HEK293T (cell line): ENCODE results near the gene BICD2.

Experiments
- ARNT ChIP-seq: fragments of 450-650 bp; IDR thresholded peaks from 2 replicates; pipeline ENCODE4 v1.6.1; 2017; ENCODE audit warnings: mild to moderate bottlenecking
- BHLHE40 ChIP-seq: fragments of 450-650 bp; IDR thresholded peaks from 2 replicates; pipeline ENCODE4 v1.6.1; 2016; ENCODE audit warnings: mild to moderate bottlenecking, moderate library complexity, borderline replicate concordance
- FOXA1 ChIP-seq: fragments of 450-650 bp; IDR thresholded peaks from 2 replicates; pipeline ENCODE4 v1.6.1; 2016; ENCODE audit warnings: mild to moderate bottlenecking
- FOXK2 ChIP-seq: fragments of 450-650 bp; IDR thresholded peaks from 2 replicates; pipeline ENCODE4 v1.6.1; 2016; ENCODE audit warnings: mild to moderate bottlenecking
- FOXM1 ChIP-seq: fragments of 450-650 bp; IDR thresholded peaks from 2 replicates; pipeline ENCODE4 v1.6.1; 2017; ENCODE audit warnings: mild to moderate bottlenecking, borderline replicate concordance
- L3MBTL2 ChIP-seq: fragments of 450-650 bp; conservative IDR thresholded peaks from 2 replicates; pipeline ENCODE4 v1.6.1; 2016; ENCODE audit warnings: mild to moderate bottlenecking
- SP1 ChIP-seq: fragments of 450-650 bp; IDR thresholded peaks from 2 replicates; pipeline ENCODE4 v1.6.1; 2017
- SUZ12 ChIP-seq: fragments of 450-650 bp; IDR thresholded peaks from 2 replicates; pipeline ENCODE4 v1.6.1; 2016; ENCODE audit warnings: mild to moderate bottlenecking
- TARDBP ChIP-seq: fragments of 450-650 bp; IDR thresholded peaks from 2 replicates; pipeline ENCODE4 v1.6.1; 2016
- ZNF384 ChIP-seq: fragments of 450-650 bp; IDR thresholded peaks from 2 replicates; pipeline ENCODE4 v1.6.1; 2016
- TF ChIP-seq, protein P1 (sequence below): fragments of 450-650 bp; IDR thresholded peaks from 2 replicates; pipeline ENCODE4 v1.6.1; 2016

DNA sequence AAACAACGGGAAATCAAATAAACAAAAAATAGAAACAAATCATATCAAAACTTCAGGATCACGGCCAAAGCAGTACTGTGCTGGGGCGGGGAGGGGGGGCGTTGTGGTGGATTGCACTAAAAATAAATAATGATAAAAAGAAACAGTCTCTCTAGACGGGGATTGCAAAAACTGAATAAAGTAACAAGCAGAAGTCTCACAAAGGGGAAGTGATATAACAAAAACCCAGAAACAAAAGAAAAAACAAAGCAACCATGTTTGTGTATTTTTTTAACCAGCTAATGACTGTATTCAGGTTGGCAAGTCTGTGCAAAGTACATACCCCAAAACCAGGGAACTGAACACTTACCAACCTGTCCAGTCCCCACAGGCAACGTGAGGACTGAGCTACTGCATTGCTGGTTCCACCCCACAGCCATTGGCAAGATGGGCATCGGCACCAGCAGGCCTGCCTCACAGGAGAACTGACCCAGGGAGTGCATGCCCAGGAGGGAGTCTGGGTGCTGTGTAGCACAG, 24.1 kb downstream of the BICD2 start:
- TF ChIP-seq TARDBP (no peak), SP1 (no peak), FOXA1 (no peak), BHLHE40 (no peak), ARNT (no peak), ZNF384 (no peak), L3MBTL2 (no peak), FOXM1 (no peak), SUZ12 (no peak), FOXK2 (no peak)
- TF ChIP-seq, protein P1, sequence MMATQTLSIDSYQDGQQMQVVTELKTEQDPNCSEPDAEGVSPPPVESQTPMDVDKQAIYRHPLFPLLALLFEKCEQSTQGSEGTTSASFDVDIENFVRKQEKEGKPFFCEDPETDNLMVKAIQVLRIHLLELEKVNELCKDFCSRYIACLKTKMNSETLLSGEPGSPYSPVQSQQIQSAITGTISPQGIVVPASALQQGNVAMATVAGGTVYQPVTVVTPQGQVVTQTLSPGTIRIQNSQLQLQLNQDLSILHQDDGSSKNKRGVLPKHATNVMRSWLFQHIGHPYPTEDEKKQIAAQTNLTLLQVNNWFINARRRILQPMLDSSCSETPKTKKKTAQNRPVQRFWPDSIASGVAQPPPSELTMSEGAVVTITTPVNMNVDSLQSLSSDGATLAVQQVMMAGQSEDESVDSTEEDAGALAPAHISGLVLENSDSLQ = no peak
